Keratinocyte (primary cell): ENCODE data around the gene DGKI. TPM values are rescaled to one million over a fixed set of nuclear protein-coding genes. Genes with fewer than 3 reads are reported as not detected.

Experiments used
- DNase-seq: peaks from one replicate; pipeline ENCODE4 v3.0.0-alpha.2; 2011; ENCODE audit warnings: low read depth, missing footprints, low spot score
- FAIRE-seq: peaks from 2 replicates; lab custom pipeline; 2011; peaks lifted over from hg19 to GRCh38; lab: Jason Lieb, UNC
- H2AFZ ChIP-seq: 2 replicates; pipeline ENCODE4 v1.6.0; 2012; ENCODE audit warnings: low read length, control low read depth, inconsistent platforms; ENCODE audit not compliant: control insufficient read depth
- H3K27ac ChIP-seq: 2 replicates; pipeline ENCODE4 v1.5.1; 2011; ENCODE audit warnings: low read length; ENCODE audit not compliant: control insufficient read depth, insufficient read depth
- H3K27me3 ChIP-seq: 3 replicates; pipeline ENCODE4 v1.6.0; 2011; ENCODE audit warnings: low read length; ENCODE audit not compliant: control insufficient read depth, insufficient read depth; ENCODE audit errors: extremely low read depth
- H3K36me3 ChIP-seq, 2 experiments: 2 replicates in 1 of 2; 3 replicates in 1 of 2; pipeline ENCODE4 v1.5.1; 2011; ENCODE audit warnings: low read length in 2 of 2, mild to moderate bottlenecking in 1 of 2; ENCODE audit not compliant: control insufficient read depth in 2 of 2, insufficient read depth in 2 of 2; ENCODE audit errors: extremely low read depth in 1 of 2
- H3K4me1 ChIP-seq: 3 replicates; pipeline ENCODE4 v1.5.1; 2011; ENCODE audit warnings: low read length; ENCODE audit not compliant: control insufficient read depth, insufficient read depth; ENCODE audit errors: extremely low read depth
- H3K4me2 ChIP-seq: 3 replicates; pipeline ENCODE4 v1.6.0; 2011; ENCODE audit warnings: low read depth, low read length; ENCODE audit not compliant: control insufficient read depth, insufficient read depth; ENCODE audit errors: extremely low read depth
- H3K4me3 ChIP-seq, 3 experiments: fragments of 200-600 bp in 1 of 3; sonication (generic) in 1 of 3; 2 replicates in 2 of 3; 3 replicates in 1 of 3; pipeline ENCODE4 v1.5.1; 2011 to 2016; ENCODE audit warnings: low read length in 3 of 3, mild to moderate bottlenecking in 3 of 3, control low read depth in 2 of 3, inconsistent platforms in 1 of 3, low read depth in 1 of 3, mixed read lengths in 1 of 3, mixed run types in 1 of 3, moderate library complexity in 1 of 3; ENCODE audit not compliant: control insufficient read depth in 2 of 3, insufficient read depth in 2 of 3; ENCODE audit errors: extremely low read depth in 1 of 3
- H3K79me2 ChIP-seq: 2 replicates; pipeline ENCODE4 v1.6.0; 2012; ENCODE audit warnings: low read length; ENCODE audit not compliant: control insufficient read depth, insufficient read depth
- H3K9ac ChIP-seq: 3 replicates; pipeline ENCODE4 v1.6.0; 2011; ENCODE audit warnings: low read length; ENCODE audit not compliant: control insufficient read depth, insufficient read depth; ENCODE audit errors: extremely low read depth
- H3K9me1 ChIP-seq: 3 replicates; pipeline ENCODE4 v1.6.0; 2011; ENCODE audit warnings: low read length; ENCODE audit not compliant: control insufficient read depth, insufficient read depth; ENCODE audit errors: extremely low read depth
- H3K9me3 ChIP-seq: 2 replicates; pipeline ENCODE4 v1.5.1; 2012; ENCODE audit warnings: low read depth, low read length; ENCODE audit not compliant: control insufficient read depth
- H4K20me1 ChIP-seq: 3 replicates; pipeline ENCODE4 v1.6.0; 2011; ENCODE audit warnings: low read length; ENCODE audit not compliant: control insufficient read depth, insufficient read depth; ENCODE audit errors: extremely low read depth
- EZH2 ChIP-seq: IDR thresholded peaks from one replicate; pipeline ENCODE4 v1.6.1; 2012; ENCODE audit warnings: inconsistent platforms, mild to moderate bottlenecking, low read length, moderate library complexity
- dilution Hi-C: fragments of 300-500 bp; cut with MboI; formaldehyde crosslinking; loops from one replicate; pipeline ENCODE4 v1.7.0; 2020; ENCODE audit warnings: low sequenced_read_pairs; ENCODE audit not compliant: extremely low pct_ligation_motif_present
- polyA plus RNA-seq, 5 experiments: library from polyadenylated mRNA; depleted of rRNA in 3 of 5; stranded (reverse) in 3 of 5; stranded (forward) in 1 of 5; unstranded in 1 of 5; fragments of >200 nt; gene quantifications; 1 replicate in 1 of 5; 2 replicates in 3 of 5; 3 replicates in 1 of 5; pipeline versions ENCODE4 v1.2.1 to v1.2.3, GENCODE V29; 2011 to 2012; ENCODE audit warnings: missing spikeins in 2 of 5, low read depth in 1 of 5, low replicate concordance in 1 of 5
- TF ChIP-seq, protein P1 (sequence below), 3 experiments: IDR thresholded peaks in 1 of 3; conservative IDR thresholded peaks in 1 of 3; optimal IDR thresholded peaks in 1 of 3; 2 replicates in 2 of 3; 3 replicates in 1 of 3; pipeline versions ENCODE3 to v1.5.1; 2011; ENCODE audit warnings: low read length in 3 of 3, mild to moderate bottlenecking in 3 of 3, moderate library complexity in 2 of 3, control low read depth in 1 of 3, inconsistent platforms in 1 of 3; ENCODE audit not compliant: insufficient read depth in 2 of 3; ENCODE audit errors: extremely low read depth in 1 of 3

Gene DGKI
- polyA plus RNA-seq, 1 donor (not counting 4 experiments of a cell fraction or from before 2014, with no cell fraction given), result 0.14 TPM

DNA sequence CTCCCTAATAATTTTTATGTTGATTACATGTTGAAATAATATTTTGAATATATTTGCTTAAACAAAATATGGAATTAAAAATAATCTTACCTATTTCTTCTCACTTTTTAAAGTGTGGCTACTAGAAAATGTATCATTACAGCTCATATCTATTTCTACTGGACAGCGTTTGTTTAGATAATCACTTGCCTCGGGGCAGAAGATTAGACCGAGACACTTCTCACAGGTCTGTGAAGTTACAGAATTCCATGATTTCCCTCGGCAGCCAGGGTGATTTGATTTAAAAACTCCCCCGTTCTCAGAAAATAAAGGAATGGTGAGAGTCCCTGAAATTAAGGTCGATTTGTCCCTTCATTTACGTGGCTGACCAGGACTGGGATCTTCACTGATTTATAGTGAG, 162.5 kb downstream of the DGKI start:
- no peak for DNase-seq

DNA sequence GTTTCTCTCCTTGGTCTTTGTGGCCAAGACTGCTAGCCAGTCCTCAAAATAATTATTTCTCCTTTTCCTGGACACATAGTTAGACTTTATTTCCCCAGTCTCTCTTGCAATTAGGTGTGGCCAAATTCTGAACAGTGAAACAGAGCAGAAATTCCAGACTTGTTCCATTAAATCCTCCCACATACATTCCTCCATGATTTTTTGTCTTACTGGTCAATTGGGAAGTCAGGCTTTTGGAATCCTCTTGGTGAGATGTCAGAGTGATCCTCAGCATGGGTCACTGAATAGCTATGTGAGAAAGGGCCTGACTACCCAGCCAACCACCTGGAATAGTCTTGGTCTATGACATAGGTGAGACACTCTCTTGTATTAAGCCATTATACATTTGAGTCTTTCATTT, 164.2 kb downstream of the DGKI start:
- Histone ChIP-seq H3K4me3 (no peak overlapping the region), H2AFZ (no peak overlapping the region), H3K27me3 (no peaks in the 10 kb centered on the region), H3K36me3 (no peaks in the 10 kb centered on the region), H3K4me2 (no peak overlapping the region), H3K9ac (no peak overlapping the region), H3K4me1 (no peaks in the 10 kb centered on the region), H3K79me2 (no peaks in the 10 kb centered on the region), H4K20me1 (no peaks in the 10 kb centered on the region), H3K27ac (no peak overlapping the region), H3K9me3 (no peaks in the 10 kb centered on the region), H3K9me1 (no peaks in the 10 kb centered on the region)
- DNase-seq (no peak), FAIRE-seq (no peak)
- dilution Hi-C loops, result no loop called here
- TF ChIP-seq, protein P1, sequence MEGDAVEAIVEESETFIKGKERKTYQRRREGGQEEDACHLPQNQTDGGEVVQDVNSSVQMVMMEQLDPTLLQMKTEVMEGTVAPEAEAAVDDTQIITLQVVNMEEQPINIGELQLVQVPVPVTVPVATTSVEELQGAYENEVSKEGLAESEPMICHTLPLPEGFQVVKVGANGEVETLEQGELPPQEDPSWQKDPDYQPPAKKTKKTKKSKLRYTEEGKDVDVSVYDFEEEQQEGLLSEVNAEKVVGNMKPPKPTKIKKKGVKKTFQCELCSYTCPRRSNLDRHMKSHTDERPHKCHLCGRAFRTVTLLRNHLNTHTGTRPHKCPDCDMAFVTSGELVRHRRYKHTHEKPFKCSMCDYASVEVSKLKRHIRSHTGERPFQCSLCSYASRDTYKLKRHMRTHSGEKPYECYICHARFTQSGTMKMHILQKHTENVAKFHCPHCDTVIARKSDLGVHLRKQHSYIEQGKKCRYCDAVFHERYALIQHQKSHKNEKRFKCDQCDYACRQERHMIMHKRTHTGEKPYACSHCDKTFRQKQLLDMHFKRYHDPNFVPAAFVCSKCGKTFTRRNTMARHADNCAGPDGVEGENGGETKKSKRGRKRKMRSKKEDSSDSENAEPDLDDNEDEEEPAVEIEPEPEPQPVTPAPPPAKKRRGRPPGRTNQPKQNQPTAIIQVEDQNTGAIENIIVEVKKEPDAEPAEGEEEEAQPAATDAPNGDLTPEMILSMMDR (optimal IDR thresholded peaks at IDR 0.05 in 1 of 3, IDR thresholded peaks at IDR 0.05 in 1 of 3, conservative IDR thresholded peaks at IDR 0.05 in 1 of 3; ENCODE audit: extremely low read depth in 1 of 3, insufficient read depth in 2 of 3, low read length in 3 of 3), result no peak
- TF ChIP-seq EZH2, result no peak

More for the DNA sequence above, 162.5 kb downstream of the DGKI start:
- no peak for FAIRE-seq
- TF ChIP-seq, protein P1 (optimal IDR thresholded peaks at IDR 0.05 in 1 of 3, IDR thresholded peaks at IDR 0.05 in 1 of 3, conservative IDR thresholded peaks at IDR 0.05 in 1 of 3; ENCODE audit: extremely low read depth in 1 of 3, insufficient read depth in 2 of 3, low read length in 3 of 3), result no peak
- TF ChIP-seq EZH2, result no peak
- no peak overlapping the region for H3K9ac ChIP-seq
- no peak overlapping the region for H2AFZ ChIP-seq
- H4K20me1 ChIP-seq, result no peaks in the 10 kb centered on the region
- H3K27ac ChIP-seq, result no peak overlapping the region
- dilution Hi-C loops, result no loop called here
- no peaks in the 10 kb centered on the region for H3K79me2 ChIP-seq
- H3K27me3 ChIP-seq, result no peaks in the 10 kb centered on the region
- no peaks in the 10 kb centered on the region for H3K9me1 ChIP-seq
- no peak overlapping the region for H3K4me3 ChIP-seq
- H3K9me3 ChIP-seq, result no peaks in the 10 kb centered on the region
- H3K36me3 ChIP-seq, result no peaks in the 10 kb centered on the region
- no peaks in the 10 kb centered on the region for H3K4me1 ChIP-seq
- no peak overlapping the region for H3K4me2 ChIP-seq
